ENCODE measurements around the gene AKAP13.

The AKAP13 gene

DNA sequence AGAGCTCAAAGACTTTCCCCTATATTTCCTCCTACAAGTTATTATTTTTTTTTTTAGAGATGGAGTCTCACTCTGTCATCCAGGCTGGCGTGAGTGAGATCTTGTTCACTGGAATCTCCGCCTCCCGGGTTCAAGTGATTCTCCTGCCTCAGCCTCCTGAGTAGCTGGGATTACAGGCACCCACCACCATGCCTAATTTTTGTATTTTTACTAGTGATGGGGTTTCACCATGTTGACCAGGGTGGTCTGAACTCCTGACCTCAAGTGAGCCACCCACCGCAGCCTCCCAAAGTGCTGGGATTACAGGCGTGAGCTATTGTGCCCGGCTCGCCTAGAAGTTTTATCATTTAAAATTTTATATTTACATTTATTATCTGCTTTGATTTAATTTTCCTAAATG lies 5.9 kb downstream of the AKAP13 start:
- no peak for DNase-seq

DNA sequence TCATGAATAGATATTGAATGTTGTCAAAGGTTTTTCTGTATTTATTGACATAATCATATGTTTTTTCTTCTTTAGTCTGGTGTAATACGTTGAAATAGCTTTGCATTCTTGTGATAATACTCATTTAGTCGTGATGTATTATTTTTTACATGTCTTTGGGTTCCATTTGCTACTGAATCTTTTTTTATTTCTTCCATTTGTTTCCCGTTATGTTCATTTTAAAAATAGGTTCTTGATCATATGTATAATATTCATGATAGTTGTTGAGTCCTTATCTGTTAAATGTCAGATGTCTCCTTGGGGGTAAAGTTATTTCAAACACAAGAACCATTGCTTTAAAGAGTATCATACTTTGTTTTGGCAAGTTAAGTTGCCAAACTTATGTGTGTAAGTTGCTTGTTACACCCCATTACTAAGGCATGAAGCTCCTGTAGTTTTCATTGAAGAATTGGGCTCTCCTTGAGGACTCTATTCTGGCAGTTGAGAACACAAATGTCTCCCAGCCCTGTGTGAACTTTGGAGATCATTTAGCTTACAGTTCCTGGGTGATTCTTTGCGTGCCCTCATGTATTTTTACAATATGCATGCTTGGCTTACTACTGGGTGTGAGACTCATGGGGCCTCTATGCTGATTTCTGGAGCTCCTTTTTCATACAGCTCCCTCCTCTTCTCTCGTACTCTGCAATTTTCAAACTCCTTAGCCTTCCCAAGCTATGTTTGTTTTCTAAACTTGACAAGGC lies 8.3 kb downstream of the AKAP13 start:
- no peak for DNase-seq

DNA sequence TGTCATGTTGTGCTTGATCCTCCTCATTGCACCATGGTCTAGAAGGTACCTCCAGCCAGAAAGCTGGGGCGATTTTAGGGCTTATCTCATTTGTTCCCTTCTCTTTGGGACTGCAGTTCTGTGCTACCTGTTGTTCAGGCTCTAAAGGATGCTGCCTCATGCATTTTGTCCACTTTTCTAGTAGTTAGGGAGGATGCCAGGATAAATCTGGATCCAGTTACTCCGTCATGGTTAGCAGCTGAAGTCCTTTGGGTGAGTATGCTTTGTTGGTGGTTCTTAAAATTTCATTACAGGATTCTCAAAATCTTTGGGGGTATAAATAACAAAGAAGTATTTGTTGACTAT lies 8.9 kb downstream of the AKAP13 start:
- no peak for DNase-seq

DNA sequence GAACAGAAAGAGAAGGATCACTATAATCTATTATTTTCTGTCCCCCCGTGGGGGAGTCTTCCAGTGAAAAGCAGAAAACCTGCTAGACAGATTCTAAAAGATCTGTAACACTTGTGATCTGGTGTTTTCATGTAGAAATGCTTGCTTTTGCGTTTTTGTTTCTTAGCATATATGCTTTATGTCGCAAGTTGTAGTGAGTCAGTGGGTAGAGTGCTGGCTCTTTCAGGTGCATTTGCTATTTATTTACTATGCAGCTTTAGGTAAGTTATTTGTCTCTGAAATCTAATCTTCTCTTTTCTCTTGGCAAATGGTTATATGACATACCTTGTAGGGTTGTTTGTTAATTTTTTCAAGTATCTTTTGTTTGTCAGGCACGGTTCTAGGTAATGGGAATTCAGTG lies 9.4 kb downstream of the AKAP13 start:
- DNase-seq = no peak

DNA sequence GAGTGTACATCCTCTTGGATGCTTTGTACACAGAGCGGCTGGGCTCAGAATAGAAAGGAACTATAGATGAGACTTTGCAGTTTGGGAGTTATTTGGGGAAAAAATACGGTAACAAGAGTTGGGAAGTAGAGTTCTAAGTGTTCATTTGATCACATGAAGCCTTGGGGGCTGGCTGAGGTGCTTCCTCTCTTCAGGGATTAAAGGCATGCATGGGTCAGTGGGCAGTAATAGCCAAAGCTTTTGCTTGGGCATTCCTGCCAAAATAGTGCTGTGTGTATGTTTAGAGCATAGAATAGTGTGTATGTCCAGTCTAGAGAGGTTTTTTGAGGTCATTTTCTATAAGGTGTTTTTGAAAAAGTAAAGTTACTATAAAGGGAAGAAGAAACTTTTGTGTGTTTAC lies 12.8 kb downstream of the AKAP13 start:
- no peak for DNase-seq

DNA sequence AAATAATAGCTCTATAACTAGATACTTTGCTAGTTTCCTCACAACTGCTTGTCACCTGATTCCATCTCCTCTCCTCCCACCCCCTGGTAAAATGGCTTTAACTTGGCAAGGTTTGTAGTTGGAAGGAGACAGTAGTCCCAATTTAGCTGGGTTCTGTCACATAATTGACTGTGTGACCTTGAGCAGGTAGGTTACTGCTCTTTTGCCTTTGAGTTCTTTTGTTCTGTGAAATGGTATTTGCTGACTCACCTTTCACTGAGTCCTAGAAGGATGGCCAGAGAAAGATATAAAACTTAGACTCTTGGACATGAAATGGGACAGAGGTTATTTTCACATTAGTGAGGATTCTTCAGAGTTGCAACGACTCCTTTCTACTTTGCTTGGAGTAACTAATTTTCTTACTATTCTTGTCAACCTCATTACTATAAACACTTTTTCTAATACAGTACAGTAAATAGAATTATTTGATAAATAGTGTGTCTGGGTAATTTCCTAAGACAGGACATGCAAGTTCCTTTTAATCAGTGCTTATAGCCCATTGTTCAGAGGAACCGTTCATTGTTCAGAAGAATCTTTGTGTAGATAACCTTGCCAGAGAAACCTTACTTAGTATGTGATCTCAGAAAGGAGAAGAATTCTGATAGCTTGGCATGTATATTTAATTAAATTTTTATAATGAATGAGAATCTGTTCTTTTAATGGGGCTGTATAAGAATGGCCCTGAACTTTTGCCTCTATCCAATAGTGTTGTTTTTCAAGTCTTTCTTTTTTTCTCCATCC lies 14.3 kb downstream of the AKAP13 start:
- DNase-seq = no peak

DNA sequence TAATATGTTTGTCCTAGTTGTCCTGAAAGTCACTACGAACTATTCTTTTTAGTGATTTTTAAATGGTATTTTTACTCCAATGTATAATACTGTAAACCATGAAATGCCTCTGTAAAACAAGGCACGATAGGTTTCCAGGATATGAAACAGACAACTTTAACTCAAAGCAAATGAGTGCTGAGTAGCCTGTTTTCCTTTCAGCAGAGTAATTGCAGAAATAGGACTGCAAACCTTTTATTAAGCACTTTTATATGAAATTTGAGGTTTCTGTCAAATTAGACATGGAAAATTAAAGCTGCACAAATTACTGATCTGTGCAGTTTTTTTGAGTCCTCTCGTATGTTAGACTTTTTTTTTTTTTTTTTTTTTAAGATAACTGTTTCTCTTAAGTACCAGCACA lies 16.2 kb downstream of the AKAP13 start:
- DNase-seq = no peak

DNA sequence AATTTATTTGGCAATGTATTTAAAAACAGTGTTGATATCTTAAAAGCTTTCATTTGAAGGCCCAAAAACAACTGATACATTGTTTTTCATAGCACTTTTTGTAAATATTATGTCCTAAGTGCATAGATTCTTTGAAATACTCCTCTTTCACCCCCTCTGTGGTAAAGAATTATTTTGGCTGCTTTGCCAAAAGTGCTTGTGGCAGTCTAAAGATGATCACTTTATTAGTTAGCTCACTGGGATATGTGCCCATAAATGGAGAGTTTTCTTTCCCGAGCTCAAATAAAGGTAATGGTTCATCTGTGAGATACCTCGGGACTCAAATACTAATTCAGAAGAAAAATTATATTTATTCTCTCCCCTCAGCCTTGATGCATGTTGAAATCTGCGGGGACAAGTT lies 16.7 kb downstream of the AKAP13 start:
- DNase-seq = no peak

DNA sequence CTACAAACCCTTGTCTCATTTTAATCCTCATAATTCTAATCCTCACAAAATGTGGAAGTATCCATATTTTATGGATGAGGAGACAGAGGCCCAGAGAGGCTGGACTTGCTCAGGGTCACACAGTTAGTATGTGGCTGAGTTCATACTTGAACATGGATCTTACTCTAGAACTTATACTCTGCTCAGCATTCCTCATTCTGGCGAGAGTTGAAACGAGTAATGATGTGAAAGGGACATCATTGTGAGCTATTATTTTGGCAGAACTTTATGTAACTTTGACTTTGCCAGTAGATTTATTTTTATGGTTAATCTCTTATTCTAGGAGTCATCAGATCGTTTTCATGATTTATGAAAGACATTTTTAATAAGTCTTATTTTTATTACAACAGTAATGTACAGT lies 17.5 kb downstream of the AKAP13 start:
- no peak for DNase-seq

DNA sequence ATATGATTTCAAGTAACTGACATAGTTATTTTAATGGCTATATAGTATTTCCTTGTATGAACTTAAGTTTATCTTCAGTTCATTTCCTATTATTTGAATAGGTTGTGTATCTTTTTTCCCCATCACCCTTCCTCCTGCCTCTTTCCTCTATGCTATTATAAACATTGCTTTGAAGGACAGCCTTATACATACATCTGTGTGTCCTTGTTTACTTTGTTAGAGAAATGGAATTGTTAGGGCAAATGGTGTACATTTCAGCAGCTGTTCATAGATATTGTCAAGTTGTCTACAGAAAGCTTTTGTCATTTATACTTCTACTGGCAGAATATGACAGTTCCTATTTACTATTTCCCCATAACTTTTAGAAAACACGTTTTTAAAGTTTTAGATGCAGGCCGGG lies 18.4 kb downstream of the AKAP13 start:
- no peak for DNase-seq

DNA sequence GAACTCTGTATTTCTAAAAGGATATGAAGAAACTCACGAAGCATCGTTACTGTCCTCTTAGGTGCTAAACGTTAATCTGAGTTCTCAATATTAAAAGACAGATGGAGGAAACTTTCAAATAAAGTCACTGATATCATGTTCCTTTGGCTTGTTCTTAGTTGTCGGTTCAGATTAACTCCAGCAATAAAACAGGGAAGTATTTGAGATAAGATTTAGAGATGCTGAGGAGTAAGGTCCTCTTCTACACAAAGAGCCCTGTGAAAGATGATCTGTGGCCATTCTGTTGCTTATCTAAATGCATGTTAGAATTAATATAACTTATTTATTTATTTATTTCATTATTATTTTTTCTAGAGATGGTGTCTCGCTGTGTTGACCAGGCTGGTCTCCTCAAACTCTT lies 19.2 kb downstream of the AKAP13 start:
- DNase-seq = no peak

DNA sequence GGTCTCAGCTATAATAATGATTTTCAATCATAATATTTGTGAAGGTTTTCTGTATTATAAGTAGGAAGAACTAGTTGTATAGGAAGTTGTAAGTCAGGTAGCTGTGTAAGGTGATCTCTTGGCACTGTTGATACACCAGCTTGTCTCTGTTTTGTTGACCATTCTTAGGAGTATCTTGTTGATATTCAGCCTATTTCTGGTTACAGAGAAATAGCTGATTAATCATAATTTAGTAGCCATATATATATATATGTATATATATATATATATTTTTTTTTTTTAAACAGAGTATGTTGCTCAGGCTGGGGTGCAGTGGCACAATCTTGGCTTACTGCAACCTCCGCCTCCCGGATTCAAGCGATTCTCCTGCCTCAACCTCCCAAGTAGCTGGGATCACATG lies 20.2 kb downstream of the AKAP13 start:
- no peak for DNase-seq

DNA sequence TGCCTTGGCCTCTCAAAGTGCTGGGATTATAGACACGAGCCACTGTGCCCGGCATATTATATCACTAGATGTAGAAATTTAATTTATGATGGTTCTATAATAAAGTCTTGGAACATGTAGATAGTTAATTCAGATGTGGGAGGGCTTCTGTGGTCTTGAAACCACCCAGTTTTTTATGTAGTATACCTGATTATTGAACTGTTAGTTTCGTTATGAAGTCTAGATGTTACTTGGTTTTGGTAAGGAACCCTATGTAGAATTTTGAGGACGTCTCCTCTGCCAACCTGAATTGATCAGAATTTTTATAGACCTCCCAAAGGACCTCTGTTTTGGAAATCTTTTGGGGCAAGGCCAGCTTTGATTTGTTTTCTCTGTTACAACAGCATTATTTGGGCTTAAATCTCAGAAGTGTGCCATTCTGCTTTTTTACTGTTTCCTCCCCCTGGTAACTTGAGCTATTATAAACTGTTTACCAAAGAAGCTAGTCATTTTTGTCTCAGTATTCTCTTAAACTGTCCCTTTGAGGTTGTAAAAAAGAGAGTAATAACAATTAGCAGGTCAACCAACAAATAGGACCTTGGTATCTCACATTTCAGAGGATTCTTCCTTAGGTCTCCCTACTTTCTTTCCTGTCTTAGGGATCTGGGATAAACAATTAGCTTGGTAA lies 20.8 kb downstream of the AKAP13 start:
- DNase-seq = no peak

DNA sequence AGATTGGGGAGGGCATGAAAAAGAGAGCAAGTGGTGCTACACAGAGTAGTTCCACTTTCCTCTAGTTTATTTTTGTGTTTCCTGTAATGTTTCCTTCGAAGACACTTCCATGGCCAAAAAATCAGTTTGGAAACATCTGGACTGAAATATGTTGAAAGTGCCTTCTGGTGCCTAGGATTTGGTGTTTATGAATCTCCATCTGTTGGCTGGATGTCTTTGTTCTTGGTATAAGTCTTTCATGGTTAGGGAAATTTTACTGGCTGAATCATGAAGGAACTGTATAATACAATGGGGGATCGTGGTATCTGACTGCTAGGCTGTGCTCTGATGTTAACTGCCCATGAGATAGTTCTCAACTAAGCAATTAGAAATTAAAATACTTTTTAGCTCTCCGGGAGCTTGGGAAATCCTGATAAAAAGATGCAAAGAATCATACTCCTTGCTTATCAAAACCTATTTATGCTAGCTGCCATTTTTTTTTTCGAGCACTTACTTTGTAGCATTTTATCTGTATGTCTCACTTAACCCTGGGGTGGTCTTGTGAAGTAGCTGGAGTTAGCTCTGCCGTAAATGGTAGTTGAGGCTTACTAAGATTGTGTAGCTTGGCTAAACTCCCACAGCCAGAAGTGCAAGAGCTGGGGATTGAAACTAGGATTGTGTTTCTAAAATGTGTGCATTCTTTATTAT lies 21.9 kb downstream of the AKAP13 start:
- no peak for DNase-seq

DNA sequence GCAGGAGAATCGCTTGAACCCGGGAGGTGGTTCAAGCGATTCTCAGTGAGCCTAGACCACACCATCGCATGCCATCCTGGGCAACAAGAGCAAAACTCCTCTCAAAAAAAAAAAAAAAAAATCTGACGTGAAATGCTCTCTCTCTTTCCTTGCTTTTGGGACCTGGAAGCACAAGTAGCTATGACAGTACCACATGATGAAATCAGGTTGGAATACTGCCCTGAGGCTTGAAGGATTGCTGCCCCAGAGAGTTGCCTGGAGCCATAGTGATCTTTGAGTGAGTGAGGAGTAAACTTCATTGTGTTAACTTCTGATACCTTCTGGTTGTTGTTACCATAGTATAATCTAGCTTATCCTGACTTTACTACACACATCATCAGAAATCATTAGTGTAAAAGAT lies 23.3 kb downstream of the AKAP13 start:
- DNase-seq = no peak

DNA sequence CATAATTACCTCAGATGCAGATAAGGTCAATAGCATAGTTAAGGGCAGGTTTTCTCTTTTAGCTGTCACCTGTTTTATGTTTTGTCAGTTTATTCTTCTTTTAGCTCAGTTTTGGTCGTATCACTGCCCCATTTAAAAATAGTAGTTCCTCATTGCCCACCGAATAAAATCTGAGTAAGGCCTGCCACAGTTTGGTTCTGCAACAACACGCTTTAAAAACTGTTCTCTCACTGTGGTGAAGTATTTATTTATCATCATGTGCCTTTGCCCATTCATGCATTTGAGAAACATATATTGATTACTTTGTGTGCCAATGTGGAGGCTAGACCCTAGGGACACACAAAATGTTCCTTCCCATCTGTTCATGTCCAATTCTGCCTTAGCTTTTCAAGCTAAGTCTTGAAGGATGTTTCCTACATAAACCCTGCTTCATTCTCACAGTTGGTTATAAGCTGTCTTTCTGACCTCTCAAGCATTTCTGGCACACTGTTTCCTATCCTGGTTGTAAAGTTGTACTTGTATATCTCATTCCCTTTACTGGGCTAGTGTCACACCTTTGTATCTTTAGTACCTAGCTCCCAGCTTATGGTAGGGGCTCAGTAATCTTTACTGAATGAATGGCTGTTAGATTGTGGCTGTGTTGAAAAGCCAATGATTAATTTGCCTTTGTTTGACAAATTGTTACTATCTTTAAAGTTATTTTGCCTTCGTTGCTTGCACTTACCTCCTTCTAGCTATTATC lies 23.9 kb downstream of the AKAP13 start:
- no peak for DNase-seq

DNA sequence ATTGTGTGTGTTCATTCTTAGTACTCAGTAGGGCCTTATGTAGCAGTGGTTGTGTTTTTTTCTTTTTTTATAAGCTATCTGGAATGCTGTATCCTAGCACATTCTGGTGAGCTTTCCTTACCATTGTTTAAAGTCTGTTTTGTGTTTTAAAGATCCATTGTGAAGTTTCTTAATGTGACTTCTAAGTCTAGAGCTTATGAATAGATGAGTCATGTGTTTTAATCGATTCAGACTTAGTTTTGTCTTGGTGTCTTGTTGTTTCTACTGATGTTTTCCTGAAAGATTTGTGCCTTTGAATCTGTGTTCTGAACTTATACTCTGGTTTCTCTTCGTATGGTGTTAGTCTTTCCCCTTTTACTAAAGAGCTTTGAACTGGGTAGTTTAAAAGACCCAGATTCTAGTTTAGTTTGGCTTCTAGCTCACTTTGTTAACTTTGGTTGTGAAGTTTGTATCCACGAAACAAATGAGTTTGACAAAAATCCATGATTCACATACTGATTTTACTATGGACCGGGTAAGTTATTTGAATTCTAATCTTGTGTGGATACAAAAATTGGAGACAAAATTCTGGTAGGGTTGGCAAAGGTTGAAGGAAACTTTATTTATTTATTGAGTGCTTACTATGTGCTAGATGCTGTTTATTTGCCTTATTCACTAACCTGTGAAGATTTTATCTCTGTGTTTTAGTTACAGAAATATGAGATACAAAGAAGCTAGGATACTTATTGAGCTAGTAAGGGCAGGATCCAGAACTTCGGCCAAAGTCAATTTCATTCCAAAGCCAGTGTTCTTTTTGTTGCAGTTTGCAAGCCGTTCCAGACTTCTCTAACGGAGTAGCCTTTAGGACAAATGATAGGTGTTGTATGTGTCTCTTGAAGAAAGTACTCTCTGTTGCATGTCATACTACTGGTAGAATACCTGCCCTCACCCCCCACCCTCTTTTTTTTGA lies 24.8 kb downstream of the AKAP13 start:
- no peak for DNase-seq

DNA sequence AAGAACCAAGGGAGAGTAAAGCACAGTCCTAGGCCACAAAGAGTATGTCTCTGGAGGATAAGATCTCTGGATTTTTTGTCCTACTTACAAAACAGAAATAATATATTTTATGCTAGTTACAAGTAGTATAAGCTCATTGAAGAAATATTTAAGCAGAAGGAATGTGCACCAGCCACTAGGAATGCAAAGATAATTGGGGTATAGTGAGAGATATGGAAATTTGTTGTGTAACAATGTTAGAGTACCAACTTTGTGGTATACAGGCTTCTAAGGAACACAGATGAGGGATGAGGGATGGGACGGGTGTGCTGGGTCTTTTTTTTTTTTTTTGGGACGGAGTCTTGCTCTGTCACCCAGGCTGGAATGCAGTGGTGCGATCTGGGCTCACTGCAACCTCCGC lies 26.5 kb downstream of the AKAP13 start:
- DNase-seq = no peak

DNA sequence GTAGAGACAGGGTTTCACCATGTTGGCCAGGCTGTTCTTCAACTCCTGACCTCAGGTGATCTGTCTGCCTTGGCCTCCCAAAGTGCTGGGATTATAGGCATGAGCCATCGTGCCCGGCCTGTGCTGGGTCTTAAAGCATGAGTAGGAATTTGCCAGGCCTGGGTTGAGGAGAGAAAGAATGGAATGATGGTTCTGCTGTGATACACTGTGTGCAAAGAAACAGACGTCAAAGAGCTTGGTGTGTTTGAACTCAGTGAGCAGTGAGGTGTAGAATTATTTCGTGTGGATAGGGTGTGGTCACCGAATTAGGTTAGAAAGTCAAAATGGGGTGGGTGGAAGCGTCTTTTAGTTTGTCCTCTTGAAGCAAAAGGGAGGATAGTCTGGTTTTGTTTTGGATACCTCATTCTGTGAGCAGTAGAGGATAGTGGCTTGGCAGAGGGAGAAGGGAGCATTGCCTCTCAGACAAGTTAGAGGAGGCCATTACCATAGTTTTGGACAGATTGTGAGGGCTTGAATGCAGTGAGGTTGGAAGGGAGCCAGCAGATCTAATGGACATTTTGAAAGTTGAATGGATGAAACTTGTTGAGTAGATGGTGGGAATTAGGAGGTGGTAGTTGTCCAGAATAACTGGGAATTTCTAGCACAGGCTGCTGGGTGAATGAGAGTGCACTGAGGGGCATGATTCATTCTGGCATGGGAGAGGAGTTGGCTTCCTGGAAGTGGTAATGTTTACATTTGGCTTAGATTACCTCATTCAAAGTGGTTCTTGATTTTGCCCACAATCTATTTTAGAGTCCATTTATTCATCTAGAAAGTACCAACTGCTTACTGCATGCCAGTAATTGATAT lies 27.2 kb downstream of the AKAP13 start:
- no peak for DNase-seq

DNA sequence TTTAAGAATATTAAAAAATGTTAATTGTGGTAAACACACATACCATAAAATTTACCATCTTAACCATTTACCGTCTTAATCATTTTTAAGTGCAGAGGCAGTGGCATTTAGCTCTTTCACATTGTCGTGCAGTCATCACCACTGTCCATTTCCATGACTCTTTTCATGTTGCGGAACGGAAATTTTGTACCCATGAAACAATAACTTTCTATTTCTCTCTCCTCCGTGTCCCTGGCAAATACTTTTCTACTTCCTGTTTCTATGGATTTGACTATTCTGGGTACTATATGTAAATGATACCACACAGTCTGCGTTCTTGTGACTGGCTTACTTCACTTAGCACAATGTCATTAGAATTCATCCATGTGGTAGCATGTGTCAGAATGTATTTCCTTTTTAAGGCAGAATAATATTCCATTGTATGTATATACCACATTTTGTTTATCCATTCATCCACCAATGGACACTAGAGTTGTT lies 27.9 kb downstream of the AKAP13 start:
- DNase-seq = no peak

DNA sequence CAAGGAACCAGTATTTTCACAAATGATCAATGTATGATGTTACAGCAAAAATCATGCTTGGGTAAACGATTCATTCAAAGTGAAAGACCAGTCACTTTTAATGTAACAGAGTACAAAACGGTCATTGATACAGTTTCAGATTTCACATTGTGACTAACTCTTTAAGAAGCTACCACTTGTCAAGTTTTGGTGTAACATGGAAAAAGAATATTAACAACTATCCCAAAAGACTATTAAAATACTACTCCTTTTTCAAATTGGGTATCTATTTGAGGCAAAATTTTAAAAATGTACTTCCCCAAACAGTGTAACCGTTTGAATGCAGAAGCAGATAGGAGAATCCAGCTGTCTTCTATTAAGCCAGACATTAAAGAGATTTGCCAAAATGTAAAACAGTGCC lies 31.7 kb downstream of the AKAP13 start:
- no peak for DNase-seq

Measured in midbrain (tissue), 1 donor.